Activated T-cell treated with anti-CD3 and anti-CD28 coated beads for 1 hour (primary cell): ENCODE results near the gene PMIS2.
"Not testable (repeated sequence)": the region's sequence is repeated elsewhere in the genome, so short reads cannot be mapped to it uniquely, and the experiment has no call there.

ENCODE experiments used
- DNase-seq: peaks from one replicate; pipeline ENCODE4 v3.0.0-alpha.2; 2020; ENCODE audit warnings: low read depth

PMIS2 gene

DNA sequence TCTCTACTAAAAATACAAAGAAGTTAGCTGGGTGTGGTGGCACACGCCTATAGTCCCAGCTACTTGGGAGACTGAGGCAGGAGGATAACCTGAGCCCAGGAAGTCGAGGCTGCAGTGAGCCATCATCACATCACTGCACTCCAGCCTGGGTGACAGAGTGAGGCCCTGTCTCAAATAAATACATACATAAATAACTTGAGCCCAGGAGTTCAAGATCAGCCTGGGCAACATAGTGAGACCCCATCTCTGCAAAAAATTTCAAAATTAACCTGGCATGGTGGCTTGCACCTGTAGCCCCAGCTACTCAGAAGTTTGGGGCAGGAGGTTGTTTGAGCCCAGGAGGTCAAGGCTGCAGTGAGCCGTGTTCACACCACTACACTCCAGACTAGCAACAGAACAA, 9.1 kb downstream of the PMIS2 start:
- DNase-seq, result not testable (repeated sequence)

DNA sequence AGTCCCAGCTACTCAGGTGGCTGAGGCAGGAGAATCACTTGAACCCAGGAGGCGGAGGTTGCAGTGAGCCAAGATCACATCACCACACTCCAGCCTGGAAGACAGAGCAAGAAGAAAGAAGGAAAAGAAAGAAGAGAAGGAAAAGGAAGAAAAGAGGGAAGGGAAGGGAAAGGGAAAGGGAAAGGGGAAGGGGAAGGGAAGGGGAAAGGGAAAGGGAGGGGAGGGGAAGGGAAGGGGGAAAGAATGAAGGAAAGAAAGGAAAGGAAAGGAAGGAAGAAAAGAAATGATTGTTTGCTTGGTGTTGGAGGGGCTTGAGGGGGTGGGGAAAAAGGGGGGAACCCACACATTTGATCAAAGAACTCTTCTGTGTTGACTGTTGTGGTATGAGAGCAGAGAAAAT, 10.0 kb downstream of the PMIS2 start:
- DNase-seq, result no peak

DNA sequence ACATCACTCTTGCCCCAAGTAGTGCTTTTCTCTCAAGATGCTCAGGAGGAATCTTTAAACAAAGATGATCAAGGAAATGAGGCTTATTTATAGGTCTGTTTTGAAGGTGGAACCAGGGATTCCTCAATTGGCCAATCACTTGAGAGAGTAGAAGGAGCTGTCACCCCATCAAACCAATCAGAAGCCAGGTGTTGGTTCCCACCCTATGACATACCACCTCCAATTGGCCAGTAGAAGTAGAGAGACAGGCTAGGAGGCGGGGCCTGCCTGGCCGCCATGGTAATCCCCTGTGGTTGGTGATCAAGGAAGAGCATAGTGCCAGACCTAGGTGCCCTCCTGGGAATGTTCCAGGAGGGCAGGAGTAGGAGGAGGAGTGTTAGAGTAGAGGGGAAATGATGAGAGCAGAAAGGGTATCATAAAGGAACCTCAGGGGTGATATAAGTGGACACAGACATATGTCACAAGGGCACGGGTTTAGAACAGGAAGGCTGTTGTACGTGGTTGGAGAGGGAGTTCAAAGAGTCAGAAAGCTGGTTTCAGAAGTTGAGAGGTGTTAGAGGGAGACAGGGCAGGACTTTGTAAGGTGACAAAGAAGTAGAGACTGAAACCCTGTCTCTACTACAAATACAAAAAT, 10.5 kb downstream of the PMIS2 start:
- no peak for DNase-seq

DNA sequence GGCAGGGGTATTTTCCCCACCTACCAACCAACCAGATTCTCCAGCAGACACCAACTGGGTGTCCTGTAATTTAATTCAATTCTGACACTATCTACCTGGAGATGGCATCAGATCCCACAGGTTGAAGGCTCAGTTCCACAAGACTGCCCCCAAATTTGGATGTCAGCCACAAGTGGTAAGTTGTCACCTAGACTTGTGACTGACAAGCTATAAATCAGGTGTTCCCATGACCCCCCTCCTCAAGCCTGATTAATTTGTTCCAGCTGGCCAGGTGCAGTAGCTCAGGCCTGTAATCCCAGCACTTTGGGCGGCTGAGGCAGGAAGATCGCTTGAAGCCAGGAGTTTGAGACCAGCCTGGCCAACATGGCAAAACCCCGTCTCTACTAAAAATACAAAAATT, 16.0 kb downstream of the PMIS2 start:
- no peak for DNase-seq

DNA sequence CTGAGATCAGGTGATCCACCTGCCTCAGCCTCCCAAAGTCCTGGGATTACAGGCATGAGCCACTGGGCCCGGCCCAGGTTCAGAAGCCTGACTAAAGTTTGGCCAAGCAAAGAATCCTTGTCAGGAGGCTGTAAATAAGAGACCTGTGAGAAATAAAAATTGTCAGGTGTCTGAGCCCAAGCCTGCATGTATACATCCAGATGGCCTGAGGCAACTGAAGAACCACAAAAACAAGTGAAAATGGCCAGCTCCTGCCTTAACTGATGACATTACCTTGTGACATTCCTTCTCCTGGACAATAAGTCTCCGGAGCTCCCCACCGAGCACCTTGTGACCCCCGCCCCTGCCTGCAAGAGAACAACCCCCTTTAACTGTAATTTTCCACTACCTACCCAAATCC, 18.5 kb downstream of the PMIS2 start:
- not testable (repeated sequence) for DNase-seq

DNA sequence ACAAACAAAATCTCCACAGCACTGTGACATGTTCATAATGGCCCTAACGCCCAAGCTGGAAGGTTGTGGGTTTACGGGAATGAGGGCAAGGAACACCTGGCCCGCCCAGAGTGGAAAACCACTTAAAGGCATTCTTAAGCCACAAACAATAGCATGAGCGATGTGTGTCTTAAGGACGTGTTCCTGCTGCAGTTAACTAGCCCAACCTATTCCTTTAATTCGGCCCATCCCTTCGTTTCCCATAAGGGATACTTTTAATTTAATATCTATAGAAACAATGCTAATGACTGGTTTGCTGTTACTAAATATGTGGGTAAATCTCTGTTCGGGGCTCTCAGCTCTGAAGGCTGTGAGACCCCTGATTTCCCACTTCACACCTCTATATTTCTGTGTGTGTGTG, 21.2 kb downstream of the PMIS2 start:
- DNase-seq, result not testable (repeated sequence)

DNA sequence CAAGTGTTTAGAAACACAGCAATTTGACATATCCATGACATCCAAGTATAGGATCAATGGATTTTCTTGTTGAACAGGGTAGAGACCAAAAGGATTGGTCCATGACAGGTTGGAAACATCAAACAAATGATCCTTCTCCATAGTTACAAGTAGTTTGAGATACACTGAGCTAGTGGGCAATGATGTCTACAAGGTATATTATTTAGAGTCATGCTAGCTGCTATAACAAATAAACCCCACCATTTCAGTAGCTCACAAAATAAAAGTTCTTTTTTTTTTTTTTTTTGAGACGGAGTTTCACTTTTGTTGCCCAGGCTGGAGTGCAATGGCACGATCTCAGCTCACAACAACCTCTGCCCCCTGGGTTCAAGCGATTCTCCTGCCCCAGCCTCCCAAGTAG, 21.7 kb downstream of the PMIS2 start:
- no peak for DNase-seq

DNA sequence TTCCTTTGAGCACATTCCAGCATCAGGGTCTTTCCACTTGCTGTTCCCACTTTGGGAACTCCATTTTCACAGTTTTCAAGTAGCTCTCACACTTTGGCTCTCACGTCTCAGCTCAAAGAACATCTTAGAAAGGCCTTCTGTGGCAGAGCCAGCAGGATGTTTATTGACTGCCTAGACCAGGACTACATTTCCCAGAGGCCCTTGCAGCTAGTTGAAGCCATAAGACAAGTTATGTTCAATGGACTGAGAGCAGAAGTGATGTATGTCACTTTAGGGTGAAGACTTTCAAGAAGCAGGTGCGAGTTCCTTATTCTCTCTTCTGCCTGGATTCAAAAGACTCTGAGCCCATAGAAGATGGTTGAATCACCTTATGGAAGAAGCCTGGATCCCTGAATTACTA, 22.3 kb downstream of the PMIS2 start:
- no peak for DNase-seq

DNA sequence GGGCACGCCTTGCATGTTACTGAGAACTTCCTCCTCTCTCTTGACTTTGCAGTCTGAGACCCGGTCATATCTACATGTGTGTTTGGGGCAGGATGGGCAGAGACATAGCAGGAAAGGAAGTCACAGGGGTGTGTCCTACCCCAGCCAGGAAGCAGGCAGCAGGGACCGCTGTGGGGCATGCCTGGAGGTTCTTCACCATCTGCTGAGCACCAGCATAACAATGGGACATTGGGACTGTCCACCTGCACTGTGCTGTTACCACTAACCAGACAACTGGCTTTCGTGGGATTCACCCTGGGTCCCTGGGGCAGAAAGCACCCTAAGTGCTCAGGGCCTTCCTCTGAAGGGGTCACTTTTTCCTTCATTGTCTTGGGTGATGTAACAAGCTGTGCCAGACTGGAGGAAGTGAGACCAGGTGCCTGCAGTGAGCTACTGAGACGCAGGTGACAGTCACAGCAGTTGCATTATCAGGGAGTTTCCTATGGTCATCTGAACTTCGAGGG, 23.9 kb downstream of the PMIS2 start:
- DNase-seq, result no peak

DNA sequence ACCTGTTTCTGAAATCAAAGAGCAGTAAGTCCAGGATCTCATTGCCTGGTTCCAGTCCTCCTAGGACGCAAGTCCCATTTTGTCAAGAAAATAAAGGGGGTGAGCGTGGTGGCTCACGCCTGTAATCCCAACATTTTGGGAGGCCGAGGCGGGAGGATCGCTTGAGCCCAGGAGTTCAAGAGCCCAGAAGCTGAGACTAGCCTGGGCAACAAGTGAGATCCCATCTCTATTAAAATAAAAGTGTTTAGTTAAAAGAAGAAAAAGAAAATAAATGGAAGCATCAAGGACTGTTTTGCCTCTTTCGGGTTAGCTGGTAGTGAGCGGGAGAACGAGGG, 26.2 kb downstream of the PMIS2 start:
- DNase-seq, result no peak

DNA sequence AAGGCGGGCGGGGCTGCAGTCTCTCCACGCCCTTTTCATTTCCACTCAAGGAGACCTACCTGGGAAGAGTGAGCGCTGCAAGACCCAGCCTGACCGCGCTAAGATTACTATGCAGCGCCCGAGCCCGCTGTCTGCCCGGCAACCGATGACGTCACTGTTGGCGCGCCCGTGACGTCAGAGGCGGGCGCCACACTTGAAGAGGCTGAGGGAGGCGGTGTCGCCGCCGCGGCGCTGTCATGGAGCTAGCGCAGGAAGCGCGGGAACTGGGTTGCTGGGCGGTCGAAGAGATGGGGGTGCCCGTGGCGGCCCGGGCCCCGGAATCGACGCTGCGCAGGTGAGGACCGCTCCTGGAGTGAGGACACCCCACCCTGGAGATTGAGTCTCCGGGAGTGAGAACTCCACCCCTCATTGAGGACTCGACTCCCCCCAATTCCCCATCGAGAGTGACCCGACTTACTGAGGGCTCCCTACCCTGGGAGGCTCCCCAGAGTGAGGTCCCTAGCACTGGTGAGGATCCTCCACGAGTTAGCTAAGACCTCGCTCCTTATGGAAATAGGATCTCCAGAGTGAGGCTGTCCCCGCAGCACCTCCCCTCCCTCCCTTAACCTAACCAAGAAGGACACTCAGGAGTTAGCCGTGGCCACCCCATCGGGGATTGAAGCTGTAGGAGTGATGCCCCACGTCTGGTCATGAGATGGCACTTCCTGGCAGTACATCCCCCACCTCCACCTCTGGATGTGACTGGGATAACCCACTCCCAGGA, 26.8 kb downstream of the PMIS2 start, which contains the start of gene HAUS5:
Gene HAUS5 (plus strand): TSS at position 177 of the 763 bp plus-strand sequence. CDS start 60 bp downstream, at position 237.
- DNase-seq, result peak; percentile 93

DNA sequence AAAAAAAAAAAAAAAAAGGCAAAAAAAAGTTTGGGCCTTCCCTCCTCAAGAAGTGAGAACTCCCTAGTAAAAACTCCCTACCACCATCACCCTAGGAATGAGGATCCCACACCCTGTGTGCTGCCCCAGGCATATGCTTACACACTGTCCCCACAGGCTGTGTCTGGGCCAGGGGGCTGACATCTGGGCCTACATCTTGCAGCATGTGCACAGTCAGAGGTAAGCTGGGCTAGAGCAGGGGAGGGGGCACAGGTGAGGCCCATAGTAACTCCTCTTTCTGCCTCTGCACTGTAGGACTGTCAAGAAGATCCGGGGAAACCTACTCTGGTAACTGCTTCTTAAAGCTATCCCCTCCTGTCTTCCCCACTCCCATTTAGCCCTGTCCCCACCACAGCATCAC, 27.6 kb downstream of the PMIS2 start:
- no peak for DNase-seq

DNA sequence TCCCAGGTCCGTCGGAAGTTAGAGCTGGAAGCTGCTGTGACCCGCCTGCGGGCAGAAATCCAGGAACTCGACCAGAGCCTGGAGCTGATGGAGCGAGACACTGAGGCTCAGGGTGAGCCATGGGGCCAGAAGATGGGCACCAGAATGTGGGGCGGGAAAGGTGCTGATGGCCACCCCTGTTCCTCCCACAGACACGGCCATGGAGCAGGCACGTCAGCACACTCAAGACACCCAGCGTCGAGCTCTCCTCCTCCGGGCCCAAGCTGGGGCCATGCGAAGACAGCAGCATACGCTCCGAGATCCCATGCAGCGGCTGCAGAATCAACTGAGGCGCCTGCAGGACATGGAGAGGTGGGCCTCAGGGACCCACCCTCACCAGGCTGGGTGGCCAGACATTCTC, 29.1 kb downstream of the PMIS2 start:
- DNase-seq, result no peak

DNA sequence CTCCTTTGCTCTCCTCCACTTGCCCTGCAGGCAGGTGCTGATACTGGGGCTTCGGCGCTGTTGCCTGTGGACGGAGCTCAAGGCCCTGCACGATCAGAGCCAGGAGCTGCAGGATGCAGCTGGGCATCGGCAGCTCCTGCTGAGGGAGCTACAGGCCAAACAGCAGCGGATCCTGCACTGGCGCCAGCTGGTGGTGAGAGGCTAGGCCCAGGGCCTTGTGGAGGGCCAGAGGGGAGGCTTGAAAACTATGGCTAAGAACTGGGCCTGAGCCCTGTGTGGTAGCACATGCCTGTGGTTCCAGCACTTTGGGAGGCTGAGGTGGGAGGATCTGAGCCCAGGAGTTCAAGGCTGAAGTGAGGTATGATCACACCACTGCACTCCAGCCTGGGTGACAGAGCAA, 32.9 kb downstream of the PMIS2 start:
- no peak for DNase-seq

DNA sequence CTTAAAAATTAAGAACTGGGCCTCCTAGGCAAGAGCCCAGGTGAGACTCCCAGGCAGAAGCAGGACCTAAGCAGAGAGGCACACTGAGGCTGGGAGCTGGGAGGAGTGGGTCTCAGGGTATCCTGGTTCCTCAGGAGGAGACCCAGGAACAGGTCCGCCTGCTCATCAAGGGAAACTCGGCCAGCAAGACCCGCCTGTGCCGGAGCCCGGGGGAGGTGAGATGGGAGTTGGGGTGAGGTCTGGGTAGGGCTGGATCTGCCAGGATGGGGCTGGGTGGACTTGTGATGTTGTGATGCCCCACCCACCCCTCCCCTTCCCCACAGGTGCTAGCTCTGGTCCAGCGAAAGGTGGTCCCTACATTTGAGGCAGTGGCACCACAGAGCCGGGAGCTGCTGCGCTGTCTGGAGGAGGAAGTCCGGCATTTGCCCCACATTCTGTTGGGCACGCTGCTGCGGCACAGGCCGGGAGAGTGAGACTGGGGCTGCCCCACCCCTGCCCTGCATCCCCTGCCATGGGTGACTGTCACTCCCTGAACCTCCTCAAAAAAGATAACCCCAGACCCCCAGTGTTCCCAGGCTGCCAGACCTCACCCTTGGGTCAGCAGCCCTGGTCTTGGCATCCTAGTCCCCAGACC, 33.4 kb downstream of the PMIS2 start:
- DNase-seq, result no peak

DNA sequence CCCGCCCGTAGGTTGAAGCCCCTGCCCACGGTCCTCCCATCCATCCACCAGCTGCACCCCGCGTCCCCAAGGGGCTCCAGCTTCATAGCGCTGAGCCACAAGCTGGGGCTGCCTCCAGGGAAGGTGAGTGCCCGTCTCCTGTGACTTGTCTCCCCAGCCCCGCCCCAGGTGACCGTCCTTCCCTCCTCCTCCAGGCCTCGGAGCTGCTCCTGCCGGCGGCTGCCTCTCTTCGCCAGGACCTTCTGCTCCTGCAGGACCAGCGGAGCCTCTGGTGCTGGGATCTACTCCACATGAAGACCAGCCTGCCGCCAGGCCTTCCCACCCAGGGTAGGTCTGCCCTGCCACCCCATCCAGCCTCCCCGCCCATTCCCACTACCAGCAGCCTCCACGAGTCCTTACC, 34.0 kb downstream of the PMIS2 start:
- no peak for DNase-seq

DNA sequence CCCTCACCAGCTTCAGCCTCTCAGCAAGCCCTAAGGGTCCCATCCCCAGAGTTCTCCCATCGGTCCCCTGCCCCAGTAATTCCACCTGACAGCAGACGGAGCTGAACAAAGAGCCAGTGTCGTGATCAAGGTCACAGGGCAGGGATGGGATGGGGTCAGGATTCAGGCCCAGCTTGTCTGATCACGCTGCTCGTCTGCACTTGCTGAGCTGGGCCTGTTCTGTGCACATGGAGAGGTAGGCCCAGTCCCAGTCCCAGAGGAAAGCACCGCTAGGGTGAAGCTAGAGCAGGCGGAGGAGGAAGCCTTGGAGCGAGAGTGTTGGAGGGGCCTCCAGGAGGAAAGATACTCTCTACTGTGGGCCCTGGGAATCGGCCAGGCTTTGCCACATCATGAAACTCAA, 35.7 kb downstream of the PMIS2 start:
- DNase-seq, result no peak

DNA sequence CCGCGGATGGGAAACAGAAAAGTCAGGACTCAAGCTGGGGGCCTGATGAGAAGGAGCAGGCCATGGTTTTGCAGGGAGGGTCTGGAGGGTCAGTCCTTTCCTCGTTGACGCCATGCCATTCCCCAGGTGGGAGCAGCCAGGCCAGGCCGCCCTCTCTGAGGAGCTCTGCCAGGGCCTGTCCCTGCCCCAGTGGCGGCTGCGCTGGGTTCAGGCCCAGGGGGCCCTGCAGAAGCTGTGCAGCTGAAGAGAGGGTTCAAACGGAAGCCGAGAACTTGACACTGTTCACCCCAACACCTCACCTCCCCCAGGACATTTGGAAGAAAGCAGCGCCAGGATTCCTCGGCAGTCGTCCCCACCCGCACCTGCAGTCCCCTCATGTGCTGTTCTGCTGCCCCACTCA, 36.8 kb downstream of the PMIS2 start:
- DNase-seq, result no peak

DNA sequence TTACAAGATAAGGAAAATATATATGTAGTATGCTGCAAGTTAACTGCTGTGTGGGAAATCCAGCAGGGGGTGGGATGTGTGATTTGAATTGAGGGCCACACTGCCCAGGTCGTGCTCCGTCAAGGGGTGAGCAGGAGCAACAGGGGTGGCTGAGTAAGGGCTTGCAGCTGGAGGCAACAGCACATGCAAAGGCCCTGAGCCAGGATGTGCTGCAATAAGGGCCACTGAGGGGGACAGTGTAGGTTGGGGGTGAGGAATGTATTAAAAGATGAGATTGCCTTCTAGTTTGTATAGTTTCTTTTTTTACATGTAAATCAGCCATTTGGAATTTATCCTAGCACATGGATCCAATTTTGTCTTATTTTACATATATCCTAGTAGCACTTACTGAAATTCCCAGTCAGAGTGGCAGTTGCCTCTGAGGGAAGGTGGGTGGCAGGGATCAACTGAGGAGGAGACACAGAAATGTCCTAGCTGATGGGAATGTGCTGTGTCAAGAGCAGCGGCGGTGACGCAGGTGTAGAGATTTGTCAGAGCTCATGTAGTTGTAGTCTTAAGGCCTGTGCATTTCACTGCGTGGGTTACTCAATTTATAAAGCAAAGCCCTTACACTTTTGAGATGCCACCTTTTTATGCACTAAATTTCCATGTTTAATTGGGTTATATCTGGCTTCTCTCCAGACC, 37.5 kb downstream of the PMIS2 start:
- DNase-seq, result no peak

DNA sequence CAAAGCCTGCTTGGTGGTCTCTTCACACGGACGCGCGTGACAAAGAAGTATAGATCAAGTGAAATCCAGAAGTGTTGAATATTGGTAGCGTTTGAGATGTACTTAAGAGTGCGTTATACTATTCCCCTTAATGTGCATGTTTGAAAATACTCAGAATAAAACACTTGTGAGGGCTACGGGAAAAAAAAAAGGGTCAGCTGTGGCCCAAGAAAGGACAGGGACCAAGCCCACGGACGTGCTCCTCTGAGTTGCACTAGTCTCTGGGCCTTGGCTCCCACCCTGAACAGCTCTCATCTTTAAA, 42.2 kb downstream of the PMIS2 start:
- DNase-seq, result no peak

DNA sequence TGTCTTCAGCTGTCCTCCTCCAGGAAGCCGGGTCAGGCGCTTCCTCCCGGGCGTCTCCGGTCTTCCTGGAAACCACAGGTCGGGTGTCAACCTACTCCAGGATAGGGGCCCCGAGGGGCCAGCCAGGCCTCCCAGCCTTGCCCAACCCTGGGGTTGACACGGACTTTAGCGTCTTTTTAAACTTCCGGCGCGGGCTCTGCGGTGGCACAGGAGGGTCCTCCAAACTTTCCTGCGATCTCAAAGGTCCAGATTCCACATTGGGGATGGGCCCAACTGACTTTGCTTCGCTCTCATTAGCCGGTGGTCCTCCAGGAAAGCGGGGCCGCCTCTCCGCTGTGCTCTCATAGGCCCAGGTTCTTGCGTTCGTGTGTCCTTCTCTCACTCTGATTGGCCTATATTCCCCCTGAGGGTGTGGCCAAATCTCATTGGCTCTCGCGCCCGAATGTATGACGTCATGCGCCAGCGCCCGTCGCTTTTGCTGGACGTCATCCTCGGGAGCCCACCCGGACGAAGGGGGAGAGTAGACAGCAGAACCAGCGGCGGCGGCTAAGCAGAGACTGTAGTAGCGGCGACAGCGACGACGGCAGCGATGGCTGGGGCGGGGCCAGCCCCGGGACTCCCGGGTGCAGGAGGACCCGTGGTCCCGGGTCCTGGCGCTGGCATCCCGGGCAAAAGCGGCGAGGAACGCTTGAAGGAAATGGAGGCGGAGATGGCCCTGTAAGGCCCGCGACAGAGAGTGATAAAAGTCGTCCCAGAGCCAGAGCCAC, 42.8 kb downstream of the PMIS2 start, which contains the start of gene RBM42:
Gene RBM42 (plus strand): TSS at position 472 of the 767 bp plus-strand sequence. CDS start 118 bp downstream, at position 590.
- DNase-seq, result peak; percentile 91

DNA sequence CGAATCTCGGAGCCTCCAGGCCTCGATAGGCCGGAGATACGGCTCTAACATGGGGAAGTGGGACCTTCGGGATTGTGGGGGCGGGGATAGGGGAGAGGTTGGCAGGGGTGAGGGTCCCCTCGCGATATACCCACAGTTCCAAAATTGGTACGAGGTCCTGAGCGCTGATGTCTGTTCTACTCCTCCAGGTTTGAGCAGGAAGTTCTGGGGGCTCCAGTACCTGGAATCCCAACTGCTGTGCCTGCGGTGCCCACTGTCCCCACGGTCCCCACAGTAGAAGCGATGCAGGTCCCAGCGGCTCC, 43.3 kb downstream of the PMIS2 start:
- DNase-seq, result no peak
